GM12878 (cell line): ENCODE data around the gene MPRIP. TPM values are rescaled to one million over a fixed set of nuclear protein-coding genes. Genes with fewer than 3 reads are reported as not detected.

Experiments used
- ATAC-seq: fragments of 200-7000 bp; cut with Tn5 transposase; 3 replicates; pipeline ENCODE4 v1.9.1; 2020; ENCODE audit warnings: mild to moderate bottlenecking, moderate library complexity
- BruUV-seq: library from RNA; stranded (reverse); fragments of 400-500 nt; replicated peaks from 2 replicates; lab custom pipeline; 2021; lab: Mats Ljungman, UMichigan
- CTCF ChIA-PET: fragments of 300-600 bp; sonication (Branson Sonifier 250); formaldehyde crosslinking; extraction: SDS; loops from one replicate; lab custom pipeline; 2021; ENCODE audit warnings: inconsistent platforms; lab: Yijun Ruan, JAX
- POLR2A ChIA-PET: fragments of 350-600 bp; formaldehyde crosslinking; extraction: SDS; loops from one replicate; lab custom pipeline; 2021; ENCODE audit warnings: inconsistent platforms; lab: Charles Lee
- RAD21 ChIA-PET: fragments of 300-600 bp; sonication (Branson Sonifier 250); formaldehyde crosslinking; loops from one replicate; lab custom pipeline; 2023; ENCODE audit warnings: antibody characterized with exemption; ENCODE audit not compliant: unreplicated experiment; lab: Charles Lee
- SMC1A ChIA-PET: fragments of 300-600 bp; sonication (Branson Sonifier 250); formaldehyde crosslinking; loops from one replicate; lab custom pipeline; 2023; ENCODE audit not compliant: unreplicated experiment, uncharacterized antibody; lab: Charles Lee
- DNase-seq: peaks from one replicate; pipeline ENCODE4 v3.0.0-alpha.2; 2011; ENCODE audit warnings: low read depth, low spot score
- FAIRE-seq: peaks from 3 replicates; lab custom pipeline; 2011; peaks lifted over from hg19 to GRCh38; lab: Jason Lieb, UNC
- H2AFZ ChIP-seq: 2 replicates; pipeline ENCODE4 v1.6.0; 2011; ENCODE audit warnings: low read depth, low read length, control low read depth; ENCODE audit not compliant: control insufficient read depth
- H3K27ac ChIP-seq: 2 replicates; pipeline ENCODE4 v1.5.1; 2011; ENCODE audit warnings: control low read depth; ENCODE audit not compliant: control insufficient read depth, insufficient read depth
- H3K27me3 ChIP-seq, 2 experiments: replicated peaks in 1 of 2; 2 replicates each; pipeline versions ENCODE4 v1.6.0 to v1.6.1; 2011; ENCODE audit warnings: low read length in 1 of 2; ENCODE audit not compliant: control insufficient read depth in 2 of 2, insufficient read depth in 2 of 2
- H3K36me3 ChIP-seq, 2 experiments: 2 replicates each; pipeline ENCODE4 v1.5.1; 2011; ENCODE audit warnings: low read length in 1 of 2; ENCODE audit not compliant: control insufficient read depth in 2 of 2, insufficient read depth in 2 of 2
- H3K4me1 ChIP-seq: 2 replicates; pipeline ENCODE4 v1.6.1; 2011; ENCODE audit warnings: mild to moderate bottlenecking, low read length, moderate library complexity, mixed read lengths; ENCODE audit not compliant: control insufficient read depth, insufficient read depth
- H3K4me2 ChIP-seq: 2 replicates; pipeline ENCODE4 v1.6.0; 2011; ENCODE audit warnings: control low read depth; ENCODE audit not compliant: control insufficient read depth, insufficient read depth
- H3K4me3 ChIP-seq: fragments of 200-600 bp; sonication (generic); 2 replicates; pipeline ENCODE4 v1.5.1; 2016
- H3K79me2 ChIP-seq: 2 replicates; pipeline ENCODE4 v1.6.0; 2011; ENCODE audit warnings: low read length; ENCODE audit not compliant: control insufficient read depth, insufficient read depth
- H3K9ac ChIP-seq: 2 replicates; pipeline ENCODE4 v1.8.0; 2011; ENCODE audit warnings: low read length, control low read depth, mixed read lengths; ENCODE audit not compliant: control insufficient read depth, insufficient read depth
- H3K9me3 ChIP-seq: replicated peaks from 3 replicates; pipeline ENCODE4 v1.5.1; 2011; ENCODE audit warnings: mild to moderate bottlenecking, low read length; ENCODE audit not compliant: control insufficient read depth, insufficient read depth
- H4K20me1 ChIP-seq: 2 replicates; pipeline ENCODE4 v1.6.0; 2011; ENCODE audit not compliant: control insufficient read depth, insufficient read depth
- GATAD2B ChIP-seq: fragments of 450-650 bp; conservative IDR thresholded peaks from 2 replicates; pipeline ENCODE4 v1.6.1; 2017; ENCODE audit warnings: low read depth, mild to moderate bottlenecking, moderate library complexity
- HCFC1 ChIP-seq: fragments of 150-350 bp; IDR thresholded peaks from 2 replicates; pipeline ENCODE4 v1.6.1; 2014; ENCODE audit warnings: low read length
- HDGF ChIP-seq: fragments of 450-650 bp; IDR thresholded peaks from 2 replicates; pipeline ENCODE4 v1.6.1; 2016; ENCODE audit warnings: antibody characterized with exemption
- NFXL1 ChIP-seq: fragments of 450-650 bp; IDR thresholded peaks from 2 replicates; pipeline ENCODE4 v1.6.1; 2017; ENCODE audit warnings: antibody characterized with exemption, mild to moderate bottlenecking, borderline replicate concordance
- NRF1 ChIP-seq: conservative IDR thresholded peaks from 2 replicates; pipeline ENCODE4 v1.6.1; 2011; ENCODE audit warnings: mild to moderate bottlenecking, low read depth, low read length, improper control_type of control experiment
- PAX5 ChIP-seq: IDR thresholded peaks from 2 replicates; pipeline ENCODE4 v1.6.1; 2011; ENCODE audit warnings: low read depth, low read length, borderline replicate concordance
- POLR2A ChIP-seq: IDR thresholded peaks from 2 replicates; pipeline ENCODE4 v1.6.1; 2011; ENCODE audit warnings: low read depth, mild to moderate bottlenecking, low read length
- RELA ChIP-seq: fragments of 450-650 bp; IDR thresholded peaks from 2 replicates; pipeline ENCODE4 v1.8.0; 2014; ENCODE audit warnings: borderline replicate concordance; ENCODE audit not compliant: partially characterized antibody
- SIN3A ChIP-seq: IDR thresholded peaks from 2 replicates; pipeline ENCODE4 v1.6.1; 2012; ENCODE audit warnings: low read depth, low read length, improper control_type of control experiment
- SREBF2 ChIP-seq: IDR thresholded peaks from 2 replicates; pipeline ENCODE4 v1.6.1; 2012; ENCODE audit warnings: mild to moderate bottlenecking, low read length
- STAT3 ChIP-seq: IDR thresholded peaks from 2 replicates; pipeline ENCODE4 v1.6.1; 2011; ENCODE audit warnings: low read depth, low read length, improper control_type of control experiment
- TARDBP ChIP-seq: IDR thresholded peaks from 2 replicates; pipeline ENCODE4 v1.6.1; 2016; ENCODE audit warnings: borderline replicate concordance
- ZNF207 ChIP-seq: fragments of 450-650 bp; IDR thresholded peaks from 2 replicates; pipeline ENCODE4 v1.6.1; 2014; ENCODE audit warnings: antibody characterized with exemption, mild to moderate bottlenecking, borderline replicate concordance
- WGBS: methylation state at CpG from one replicate; pipeline ENCODE4 v1.1.6; 2016; ENCODE audit warnings: low lambda C conversion rate; ENCODE audit not compliant: insufficient replicate concordance, insufficient coverage; ENCODE audit errors: missing lambda C conversion rate; 5-methylcytosine and 5-hydroxymethylcytosine counted together
- in situ Hi-C: fragments of 300-500 bp; cut with MboI; formaldehyde crosslinking; loops from 9 replicates; pipeline ENCODE4 v1.14.3; 2018; ENCODE audit warnings: mixed read lengths
- intact Hi-C: fragments of 100-400 bp; cut with micrococcal nuclease; formaldehyde crosslinking; loops from one replicate; pipeline ENCODE4 v1.14.2; 2022; ENCODE audit not compliant: unreplicated experiment
- polyA plus RNA-seq, 11 experiments: library from polyadenylated mRNA; depleted of rRNA in 4 of 11; unstranded in 6 of 11; stranded (reverse) in 5 of 11; fragments of >200 nt; fragmentation: Nextera tagmentation in 4 of 11; fragmentation: Illumina TruSeq in 1 of 11; extraction: Ambion mirVana in 4 of 11; extraction: Trizol in 1 of 11; gene quantifications; 1 replicate in 1 of 11; 2 replicates in 10 of 11; pipeline versions ENCODE4 v1.2.1 to v1.2.3, GENCODE V29; 2011 to 2016; ENCODE audit warnings: inconsistent platforms in 2 of 11, missing spikeins in 2 of 11, low read depth in 1 of 11
- total RNA-seq, 4 experiments: library from RNA; depleted of rRNA in 3 of 4; stranded (reverse); fragments of >200 nt in 3 of 4; fragmentation: Illumina TruSeq in 1 of 4; extraction: Trizol in 1 of 4; gene quantifications; 2 replicates each; pipeline versions ENCODE4 v1.2.1 to v1.2.3, GENCODE V29; 2013 to 2021
- TF ChIP-seq, protein P1 (sequence below): fragments of 450-650 bp; IDR thresholded peaks from 2 replicates; pipeline ENCODE4 v1.6.1; 2017; ENCODE audit warnings: mild to moderate bottlenecking, low read depth, inconsistent platforms; ENCODE audit not compliant: poor library complexity, severe bottlenecking
- TF ChIP-seq, protein P2 (sequence below): IDR thresholded peaks from 2 replicates; pipeline ENCODE4 v1.6.1; 2012; ENCODE audit warnings: low read depth, low read length, improper control_type of control experiment
- TF ChIP-seq, protein P3 (sequence below): fragments of 450-650 bp; IDR thresholded peaks from 2 replicates; pipeline ENCODE4 v1.6.1; 2017; ENCODE audit warnings: low read depth, mild to moderate bottlenecking, moderate library complexity
- TF ChIP-seq, protein P4 (sequence below): IDR thresholded peaks from 2 replicates; pipeline ENCODE4 v1.6.1; 2011; ENCODE audit warnings: borderline replicate concordance, low read depth, mild to moderate bottlenecking, moderate library complexity, low read length; ENCODE audit not compliant: insufficient read depth, poor library complexity, severe bottlenecking
- TF ChIP-seq, protein P5 (sequence below): fragments of 450-650 bp; IDR thresholded peaks from 2 replicates; pipeline ENCODE4 v1.6.1; 2017; ENCODE audit warnings: mild to moderate bottlenecking

The MPRIP gene
- total and polyA plus RNA-seq, 10 of the 15 experiments (the other 5 are each of a cell fraction or from before 2014, with no cell fraction given) = 16.5 to 168 (median 71.7) TPM

DNA sequence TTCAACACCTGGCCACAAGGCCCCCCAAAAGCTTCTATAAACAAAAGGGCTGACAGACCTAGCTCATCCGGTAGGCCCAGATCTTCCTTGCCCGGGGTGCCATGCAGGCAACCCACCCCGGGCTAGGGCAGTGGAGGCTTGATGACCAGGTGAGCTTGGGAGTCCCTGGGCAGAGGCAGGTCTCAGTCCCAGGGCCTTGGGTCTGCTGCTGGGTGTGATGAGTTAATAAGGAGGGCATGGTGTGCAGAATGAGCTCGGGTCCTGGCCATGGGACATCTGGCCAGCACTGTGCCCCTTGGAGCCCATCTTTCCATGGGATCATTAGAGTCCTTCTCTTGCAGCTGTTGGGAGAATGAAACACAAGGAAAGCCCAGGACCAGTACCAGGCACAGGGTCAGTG is 20.2 kb upstream of the MPRIP start:
- ATAC-seq (no peak), FAIRE-seq (no peak), DNase-seq (no peak)
- CTCF ChIA-PET = interaction anchor here (1.0 kb wide), 1 partner anchor 11 kb away, joined by 3 read pairs; no protein-coding TSS in a partner anchor
- in situ Hi-C loops = no loop called here
- WGBS = 53% methylated on average over 4 of the region's 4 CpGs
- Histone ChIP-seq H3K9ac (no peak overlapping the region), H3K27ac (no peak overlapping the region), H2AFZ (no peak overlapping the region), H3K79me2 (no peaks in the 10 kb centered on the region), H3K9me3 (no peaks in the 10 kb centered on the region), H3K4me2 (no peak overlapping the region), H3K4me1 (peaks cover under 1% of the 10 kb centered on the region; the same call in 1 of the 2 replicates), H3K36me3 (no peaks in the 10 kb centered on the region), H3K27me3 (no peaks in the 10 kb centered on the region; a peak in 1 of 4 replicates), H3K4me3 (no peak overlapping the region), H4K20me1 (no peaks in the 10 kb centered on the region)
- SMC1A ChIA-PET = no interaction called here
- POLR2A ChIA-PET = no interaction called here
- BruUV-seq = no TSS peak
- intact Hi-C loops = no loop called here
- RAD21 ChIA-PET = interaction anchor here (1.2 kb wide), 1 partner anchor 30 kb away, joined by 3 read pairs; no protein-coding TSS in a partner anchor
- TF ChIP-seq, protein P1, sequence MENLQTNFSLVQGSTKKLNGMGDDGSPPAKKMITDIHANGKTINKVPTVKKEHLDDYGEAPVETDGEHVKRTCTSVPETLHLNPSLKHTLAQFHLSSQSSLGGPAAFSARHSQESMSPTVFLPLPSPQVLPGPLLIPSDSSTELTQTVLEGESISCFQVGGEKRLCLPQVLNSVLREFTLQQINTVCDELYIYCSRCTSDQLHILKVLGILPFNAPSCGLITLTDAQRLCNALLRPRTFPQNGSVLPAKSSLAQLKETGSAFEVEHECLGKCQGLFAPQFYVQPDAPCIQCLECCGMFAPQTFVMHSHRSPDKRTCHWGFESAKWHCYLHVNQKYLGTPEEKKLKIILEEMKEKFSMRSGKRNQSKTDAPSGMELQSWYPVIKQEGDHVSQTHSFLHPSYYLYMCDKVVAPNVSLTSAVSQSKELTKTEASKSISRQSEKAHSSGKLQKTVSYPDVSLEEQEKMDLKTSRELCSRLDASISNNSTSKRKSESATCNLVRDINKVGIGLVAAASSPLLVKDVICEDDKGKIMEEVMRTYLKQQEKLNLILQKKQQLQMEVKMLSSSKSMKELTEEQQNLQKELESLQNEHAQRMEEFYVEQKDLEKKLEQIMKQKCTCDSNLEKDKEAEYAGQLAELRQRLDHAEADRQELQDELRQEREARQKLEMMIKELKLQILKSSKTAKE = no peak
- TF ChIP-seq NRF1 (no peak), GATAD2B (no peak), PAX5 (no peak), NFXL1 (no peak), HCFC1 (no peak), RELA (no peak), TARDBP (no peak), ZNF207 (no peak), SREBF2 (no peak), POLR2A (no peak), HDGF (no peak), SIN3A (no peak), STAT3 (no peak)
- TF ChIP-seq, protein P2, sequence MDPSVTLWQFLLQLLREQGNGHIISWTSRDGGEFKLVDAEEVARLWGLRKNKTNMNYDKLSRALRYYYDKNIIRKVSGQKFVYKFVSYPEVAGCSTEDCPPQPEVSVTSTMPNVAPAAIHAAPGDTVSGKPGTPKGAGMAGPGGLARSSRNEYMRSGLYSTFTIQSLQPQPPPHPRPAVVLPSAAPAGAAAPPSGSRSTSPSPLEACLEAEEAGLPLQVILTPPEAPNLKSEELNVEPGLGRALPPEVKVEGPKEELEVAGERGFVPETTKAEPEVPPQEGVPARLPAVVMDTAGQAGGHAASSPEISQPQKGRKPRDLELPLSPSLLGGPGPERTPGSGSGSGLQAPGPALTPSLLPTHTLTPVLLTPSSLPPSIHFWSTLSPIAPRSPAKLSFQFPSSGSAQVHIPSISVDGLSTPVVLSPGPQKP = no peak
- TF ChIP-seq, protein P3, sequence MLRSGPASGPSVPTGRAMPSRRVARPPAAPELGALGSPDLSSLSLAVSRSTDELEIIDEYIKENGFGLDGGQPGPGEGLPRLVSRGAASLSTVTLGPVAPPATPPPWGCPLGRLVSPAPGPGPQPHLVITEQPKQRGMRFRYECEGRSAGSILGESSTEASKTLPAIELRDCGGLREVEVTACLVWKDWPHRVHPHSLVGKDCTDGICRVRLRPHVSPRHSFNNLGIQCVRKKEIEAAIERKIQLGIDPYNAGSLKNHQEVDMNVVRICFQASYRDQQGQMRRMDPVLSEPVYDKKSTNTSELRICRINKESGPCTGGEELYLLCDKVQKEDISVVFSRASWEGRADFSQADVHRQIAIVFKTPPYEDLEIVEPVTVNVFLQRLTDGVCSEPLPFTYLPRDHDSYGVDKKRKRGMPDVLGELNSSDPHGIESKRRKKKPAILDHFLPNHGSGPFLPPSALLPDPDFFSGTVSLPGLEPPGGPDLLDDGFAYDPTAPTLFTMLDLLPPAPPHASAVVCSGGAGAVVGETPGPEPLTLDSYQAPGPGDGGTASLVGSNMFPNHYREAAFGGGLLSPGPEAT = no peak
- TF ChIP-seq, protein P4, sequence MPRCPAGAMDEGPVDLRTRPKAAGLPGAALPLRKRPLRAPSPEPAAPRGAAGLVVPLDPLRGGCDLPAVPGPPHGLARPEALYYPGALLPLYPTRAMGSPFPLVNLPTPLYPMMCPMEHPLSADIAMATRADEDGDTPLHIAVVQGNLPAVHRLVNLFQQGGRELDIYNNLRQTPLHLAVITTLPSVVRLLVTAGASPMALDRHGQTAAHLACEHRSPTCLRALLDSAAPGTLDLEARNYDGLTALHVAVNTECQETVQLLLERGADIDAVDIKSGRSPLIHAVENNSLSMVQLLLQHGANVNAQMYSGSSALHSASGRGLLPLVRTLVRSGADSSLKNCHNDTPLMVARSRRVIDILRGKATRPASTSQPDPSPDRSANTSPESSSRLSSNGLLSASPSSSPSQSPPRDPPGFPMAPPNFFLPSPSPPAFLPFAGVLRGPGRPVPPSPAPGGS = no peak
- TF ChIP-seq, protein P5, sequence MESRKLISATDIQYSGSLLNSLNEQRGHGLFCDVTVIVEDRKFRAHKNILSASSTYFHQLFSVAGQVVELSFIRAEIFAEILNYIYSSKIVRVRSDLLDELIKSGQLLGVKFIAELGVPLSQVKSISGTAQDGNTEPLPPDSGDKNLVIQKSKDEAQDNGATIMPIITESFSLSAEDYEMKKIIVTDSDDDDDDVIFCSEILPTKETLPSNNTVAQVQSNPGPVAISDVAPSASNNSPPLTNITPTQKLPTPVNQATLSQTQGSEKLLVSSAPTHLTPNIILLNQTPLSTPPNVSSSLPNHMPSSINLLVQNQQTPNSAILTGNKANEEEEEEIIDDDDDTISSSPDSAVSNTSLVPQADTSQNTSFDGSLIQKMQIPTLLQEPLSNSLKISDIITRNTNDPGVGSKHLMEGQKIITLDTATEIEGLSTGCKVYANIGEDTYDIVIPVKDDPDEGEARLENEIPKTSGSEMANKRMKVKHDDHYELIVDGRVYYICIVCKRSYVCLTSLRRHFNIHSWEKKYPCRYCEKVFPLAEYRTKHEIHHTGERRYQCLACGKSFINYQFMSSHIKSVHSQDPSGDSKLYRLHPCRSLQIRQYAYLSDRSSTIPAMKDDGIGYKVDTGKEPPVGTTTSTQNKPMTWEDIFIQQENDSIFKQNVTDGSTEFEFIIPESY = no peak
